COLO668 (cell line): ENCODE data around the gene ME1.
"Not testable (repeated sequence)": the region's sequence is repeated elsewhere in the genome, so short reads cannot be mapped to it uniquely, and the experiment has no call there.

Source experiments
- DNase-seq: peaks from one replicate; lab custom pipeline; 2025; ENCODE audit not compliant: unreplicated experiment; lab: John Stamatoyannopoulos, UW

The ME1 gene

DNA sequence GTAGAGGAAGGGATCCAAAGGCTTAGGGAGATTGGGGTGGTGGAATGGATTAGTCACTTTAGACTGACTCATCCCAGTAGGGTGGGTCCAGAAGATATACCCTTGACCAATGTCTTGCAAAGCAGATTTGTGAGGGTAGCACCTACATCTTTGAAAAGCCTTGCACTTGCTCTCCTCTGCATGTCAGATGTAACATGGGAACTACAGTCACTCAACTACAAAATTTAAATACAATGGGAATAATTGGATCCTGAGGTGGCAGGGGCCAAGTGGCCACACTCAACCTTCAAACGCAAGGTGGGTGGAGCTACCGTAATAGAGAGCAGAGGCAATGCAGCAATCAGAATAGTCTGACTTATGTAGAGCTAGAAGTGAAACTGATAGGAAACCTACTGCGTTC lies 71.2 kb downstream of the ME1 start:
- DNase-seq, result no peak

DNA sequence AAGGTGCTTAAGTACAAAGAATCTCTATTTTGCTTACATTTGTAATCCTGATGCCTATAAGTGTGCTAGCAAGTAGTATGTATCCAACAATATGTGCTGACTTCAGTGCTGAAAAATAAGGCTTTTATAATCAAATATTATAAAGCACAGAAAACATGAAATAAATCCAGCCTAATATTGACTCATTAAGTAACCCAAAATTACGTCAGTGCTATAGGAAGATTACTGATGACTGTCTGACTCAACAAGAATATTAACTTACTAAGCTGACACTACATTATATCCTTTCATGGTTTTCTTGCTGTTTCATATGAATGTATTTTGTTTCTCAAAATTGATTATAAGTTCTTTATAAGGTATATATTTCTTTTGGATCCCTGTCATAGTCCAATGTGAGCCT lies 76.1 kb downstream of the ME1 start:
- DNase-seq, result no peak

DNA sequence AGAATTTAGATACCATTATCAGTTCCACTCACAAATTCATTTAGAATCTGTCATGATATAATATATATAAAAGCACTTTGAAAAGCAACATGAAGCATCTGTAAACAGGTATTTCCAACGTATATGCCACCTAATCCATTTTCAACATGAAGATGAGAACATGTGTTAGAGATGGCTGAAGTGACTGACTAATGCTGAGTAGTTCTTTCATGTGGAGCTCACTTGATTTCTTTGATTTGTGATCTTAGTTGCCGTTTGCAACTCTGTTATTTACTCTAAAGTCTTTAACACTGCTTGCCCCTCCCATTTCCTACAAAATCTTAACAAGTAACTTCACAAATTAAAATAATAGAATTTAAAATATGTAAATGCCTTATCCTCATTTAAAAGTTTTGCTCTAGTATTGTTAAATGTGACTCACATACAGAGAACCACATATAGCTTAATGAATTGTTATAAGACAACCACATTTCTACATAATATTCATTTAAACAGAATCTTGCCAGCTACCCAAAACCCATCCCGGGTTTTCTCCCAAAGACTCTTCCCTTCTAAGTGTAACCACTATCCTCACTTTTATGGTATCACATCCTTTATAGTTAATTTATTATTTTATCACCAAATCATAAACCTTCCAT lies 78.3 kb downstream of the ME1 start:
- no peak for DNase-seq

DNA sequence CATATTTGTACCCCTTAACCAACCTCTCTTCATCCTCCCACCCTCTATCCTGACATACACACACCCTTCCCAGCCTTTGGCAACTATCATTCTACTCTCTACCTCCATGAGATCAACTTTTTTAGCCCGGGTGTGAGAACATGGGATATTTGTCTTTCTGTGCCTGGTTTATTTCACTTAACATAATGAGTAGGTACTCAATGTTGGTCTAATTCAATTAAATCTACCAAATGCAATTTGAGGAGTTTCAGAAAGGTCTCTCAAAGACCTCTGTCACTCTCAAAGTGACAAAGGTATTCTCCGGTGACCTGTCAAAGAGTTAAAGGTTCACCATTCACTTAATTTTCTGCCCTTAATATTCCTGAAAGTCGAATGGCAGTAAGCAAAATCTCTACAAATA lies 87.7 kb downstream of the ME1 start:
- no peak for DNase-seq

DNA sequence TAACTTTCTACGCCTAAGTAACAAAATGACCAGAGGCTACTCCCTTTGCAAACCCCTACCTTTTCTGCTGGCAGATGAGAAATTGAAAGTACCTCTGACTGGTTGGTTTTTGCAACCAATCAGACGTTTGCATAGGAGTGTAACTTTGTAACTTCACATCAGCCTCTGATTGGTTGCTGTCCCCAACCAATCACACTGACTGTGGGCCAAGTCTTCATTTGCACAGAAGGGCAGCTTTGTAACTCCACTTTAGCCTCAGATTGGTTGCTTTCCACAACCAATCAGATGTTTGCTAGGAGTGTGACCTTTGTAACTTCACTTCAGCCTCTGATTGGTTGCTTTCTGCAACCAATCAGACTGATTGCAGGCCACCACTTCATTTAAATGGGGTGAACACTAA lies 89.1 kb downstream of the ME1 start:
- no peak for DNase-seq

GRCh38 chr6:83333916-83334315 lies 96.9 kb downstream of the ME1 start:
- DNase-seq, result not testable (repeated sequence)

GRCh38 chr6:83333500-83333899 lies 97.4 kb downstream of the ME1 start:
- no peak for DNase-seq

DNA sequence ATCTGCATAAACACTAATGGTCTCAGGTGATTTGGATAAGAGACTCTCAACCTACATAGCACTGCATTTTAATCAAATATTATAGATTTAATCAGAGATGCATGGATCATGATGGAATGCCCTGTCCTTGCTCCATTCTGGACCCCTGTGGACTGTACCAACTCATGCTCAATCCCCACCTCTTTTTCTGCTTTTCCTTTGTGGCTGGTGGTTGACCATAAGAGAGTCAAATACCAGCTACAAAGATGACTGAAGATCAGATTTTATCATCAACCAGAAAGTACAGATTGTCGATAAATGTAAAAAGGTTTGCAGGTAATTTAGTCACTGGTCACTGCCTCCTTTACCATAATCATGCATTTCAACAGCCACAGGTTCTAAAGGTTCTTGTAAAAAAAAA lies 116.2 kb downstream of the ME1 start:
- DNase-seq, result no peak

DNA sequence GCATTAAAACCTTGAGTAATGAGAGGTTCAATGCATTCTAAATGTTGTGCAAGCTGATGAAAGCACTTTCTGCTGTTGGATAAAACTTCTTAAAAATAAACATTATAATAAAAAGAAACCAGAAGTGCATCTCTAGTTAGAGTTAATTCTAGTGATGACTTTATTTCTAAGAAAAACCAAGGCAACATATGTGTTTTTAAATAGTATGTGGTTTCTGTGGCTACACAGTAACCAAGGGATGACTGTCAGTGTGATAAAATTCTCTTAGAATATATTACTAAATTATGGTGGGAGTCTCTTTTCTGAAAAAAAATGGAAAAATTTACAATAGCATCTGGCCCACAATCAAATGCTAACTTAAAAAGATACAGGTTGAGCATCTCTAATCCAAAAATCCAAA lies 117.0 kb downstream of the ME1 start:
- no peak for DNase-seq

DNA sequence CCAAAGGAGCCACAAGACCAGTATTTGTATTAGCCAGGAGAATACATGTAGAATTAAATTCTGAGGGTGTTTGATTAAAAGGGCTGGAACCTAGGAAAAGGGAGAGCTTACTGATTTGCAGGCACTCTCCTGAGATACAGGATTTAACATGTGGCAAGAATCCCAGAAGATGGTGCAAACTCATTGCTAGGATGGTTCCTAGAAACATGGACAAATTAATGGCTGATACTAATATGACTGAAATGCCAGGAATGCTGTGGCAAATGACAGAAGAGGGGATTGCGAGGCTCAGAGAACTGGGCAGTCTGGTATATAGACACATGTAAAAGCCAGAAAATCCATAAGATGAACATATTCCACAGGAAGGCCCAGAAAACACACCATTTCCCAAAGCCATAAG lies 119.6 kb downstream of the ME1 start:
- no peak for DNase-seq

DNA sequence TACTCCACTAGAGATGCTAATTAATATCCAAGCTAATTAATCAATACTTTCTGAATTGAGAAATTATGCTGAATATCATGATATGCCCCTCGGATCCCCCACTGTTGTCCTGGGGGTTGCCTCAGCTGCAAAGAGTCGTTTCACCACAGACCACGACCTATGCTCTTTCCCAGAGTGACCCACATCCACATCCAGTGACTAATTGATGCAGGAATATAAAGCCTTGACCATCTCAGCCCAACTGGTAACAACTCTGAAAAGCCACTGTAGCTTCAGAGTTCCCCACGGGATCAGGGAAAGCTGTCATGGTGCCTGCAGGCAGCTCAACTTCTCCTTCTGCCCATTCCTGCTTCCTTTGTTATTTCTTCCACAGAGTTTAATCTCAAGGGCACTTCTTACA lies 120.8 kb downstream of the ME1 start:
- DNase-seq, result no peak

DNA sequence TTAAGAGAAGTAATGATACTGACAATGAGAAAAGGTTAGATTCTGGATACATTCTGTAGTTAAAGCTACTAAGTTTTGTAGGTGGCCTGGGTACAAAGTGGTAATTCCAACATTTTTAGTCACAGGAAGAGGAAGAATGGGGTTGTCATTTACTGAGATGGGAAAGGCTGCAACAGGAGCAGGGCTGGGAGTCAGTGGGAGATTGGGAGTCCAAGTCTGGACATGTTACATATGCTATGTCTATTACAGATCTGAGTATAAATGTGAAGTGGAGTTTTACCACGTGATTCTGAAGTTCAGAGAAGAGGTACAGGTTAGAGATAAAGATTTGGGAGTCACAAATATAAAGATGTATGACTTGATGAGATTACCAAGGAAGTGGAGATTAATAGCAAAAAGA lies 121.5 kb downstream of the ME1 start:
- no peak for DNase-seq

DNA sequence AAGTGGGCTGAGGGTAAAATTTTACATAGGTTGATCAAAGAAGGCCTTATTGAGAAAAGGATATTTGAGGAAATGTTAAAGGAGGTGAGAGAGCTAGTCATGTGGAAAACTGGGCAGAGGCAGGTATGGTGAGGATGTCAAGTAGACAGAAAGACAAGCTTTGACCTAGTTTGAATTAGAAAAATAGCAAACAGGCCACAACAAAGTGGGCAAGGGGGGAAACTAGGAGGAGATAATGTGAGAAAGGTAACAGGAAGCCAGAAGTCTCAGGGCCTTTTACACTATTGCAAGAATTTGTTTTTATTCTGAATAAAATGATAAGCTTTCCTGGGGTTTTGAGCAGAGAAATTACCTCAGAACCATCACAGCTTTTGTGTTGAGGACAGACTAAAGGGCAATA lies 122.0 kb downstream of the ME1 start:
- DNase-seq, result no peak

DNA sequence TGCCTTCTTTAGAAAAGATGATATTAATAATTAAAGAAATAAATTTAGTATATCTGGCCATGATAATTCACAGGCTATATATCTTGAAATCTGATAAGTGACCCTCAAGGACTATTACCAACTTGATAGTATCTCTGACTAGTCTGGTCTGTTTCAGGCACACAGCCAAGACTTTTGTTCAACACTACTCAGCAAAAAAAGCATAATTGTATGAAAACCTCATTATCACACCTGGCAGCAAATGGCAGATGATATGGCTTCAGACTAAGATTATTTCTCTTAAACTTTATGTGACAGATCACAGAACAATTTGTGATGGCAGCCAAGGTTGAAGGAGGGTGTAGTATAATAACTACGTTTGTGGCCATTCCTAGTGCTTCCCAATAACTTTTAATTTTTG lies 123.0 kb downstream of the ME1 start:
- no peak for DNase-seq

- no peak for DNase-seq
Observed at GRCh38 chr6:83303426-83303825, 127.4 kb downstream of the ME1 start.

- no peak for DNase-seq
Observed at GRCh38 chr6:83294676-83295075, 136.2 kb downstream of the ME1 start.

- DNase-seq, result no peak
Observed at GRCh38 chr6:83292900-83293843, 137.7 kb downstream of the ME1 start.

GRCh38 chr6:83287298-83287697 lies 143.6 kb downstream of the ME1 start:
- not testable (repeated sequence) for DNase-seq

DNA sequence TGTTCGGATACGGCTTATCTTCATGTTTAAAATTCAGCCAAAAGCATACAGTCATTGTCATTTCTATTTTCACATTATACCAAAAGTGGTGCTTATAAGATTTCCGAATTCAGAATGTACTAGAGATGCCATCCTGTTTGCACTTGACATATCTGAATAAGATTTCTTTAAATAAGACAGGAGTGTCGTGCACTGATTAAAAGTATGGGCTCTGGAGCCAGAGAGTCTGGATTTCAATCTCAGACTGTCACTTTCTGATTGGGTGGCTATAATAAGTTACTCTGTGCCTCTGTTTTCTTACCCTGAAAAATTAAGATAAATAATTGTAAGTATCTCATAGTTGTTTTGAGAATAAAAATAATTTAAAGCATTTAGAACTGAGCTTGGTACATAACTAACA lies 144.9 kb downstream of the ME1 start:
- no peak for DNase-seq

DNA sequence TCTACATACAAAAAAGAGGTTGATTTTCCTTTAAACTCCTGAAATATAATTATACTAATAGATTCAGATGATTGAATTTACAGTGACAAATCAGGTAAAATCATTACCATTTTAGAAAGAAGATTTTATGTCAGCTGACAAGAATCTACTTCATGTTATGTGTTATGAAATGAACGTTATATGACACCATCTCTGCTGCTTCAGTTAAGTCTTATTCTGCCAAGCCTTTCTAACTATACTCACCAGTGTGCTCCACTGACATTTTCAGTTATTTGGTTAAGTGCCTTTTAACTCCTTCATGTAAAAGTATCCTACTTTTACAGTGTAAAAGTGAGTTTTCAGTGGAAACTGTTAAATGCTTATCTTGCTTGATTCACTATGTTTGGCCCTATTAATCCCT lies 157.3 kb downstream of the ME1 start:
- DNase-seq, result no peak

DNA sequence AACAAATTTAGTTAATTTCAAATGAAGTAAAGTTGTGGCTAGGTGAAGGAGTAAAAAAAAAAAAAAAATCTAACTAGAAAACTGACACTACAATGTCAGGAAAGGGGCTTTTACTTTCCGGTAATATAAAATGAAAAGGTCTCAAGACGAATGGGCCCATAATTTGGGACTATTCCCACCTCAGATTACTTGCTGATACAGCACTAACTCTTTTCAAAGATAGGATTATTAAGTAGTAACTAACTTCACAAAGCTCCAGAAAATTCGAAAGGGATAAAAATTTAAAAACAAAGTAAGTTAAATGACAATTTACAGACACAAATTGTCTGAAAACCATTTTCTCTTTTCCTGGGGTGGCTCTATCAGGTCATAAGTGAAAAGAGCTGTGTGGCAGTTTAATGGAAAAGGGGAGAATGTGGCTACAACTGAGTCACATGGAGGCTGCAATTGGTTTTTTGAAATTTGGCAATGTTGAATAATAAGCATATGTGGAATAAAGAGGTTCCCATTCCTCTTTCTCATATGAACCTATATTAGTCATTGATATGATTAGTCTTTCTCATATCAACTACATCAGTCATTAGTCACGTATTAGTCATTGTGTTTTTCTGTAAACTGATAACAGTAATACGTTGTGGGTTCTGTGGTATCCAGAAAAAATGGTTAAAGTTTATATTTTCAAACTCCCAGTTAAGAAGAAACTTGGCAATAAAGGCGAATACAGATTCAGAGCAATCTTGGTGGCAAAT lies 159.7 kb downstream of the ME1 start:
- no peak for DNase-seq

- DNase-seq, result no peak
Observed at GRCh38 chr6:83265384-83265783, 165.5 kb downstream of the ME1 start.
